SU-DHL-6 (cell line): ENCODE results near the gene VAT1.

Experiments used
- H2AFZ ChIP-seq: fragments of 200-600 bp; sonication (generic); 2 replicates; pipeline ENCODE4 v1.6.1; 2014; ENCODE audit warnings: low read depth, mild to moderate bottlenecking, moderate library complexity, mixed read lengths, antibody characterized with exemption, low read length; ENCODE audit not compliant: severe bottlenecking
- H3F3A ChIP-seq: fragments of 200-600 bp; shearing (Covaris generic); 2 replicates; pipeline ENCODE4 v1.6.0; 2016; ENCODE audit warnings: antibody characterized with exemption, mild to moderate bottlenecking; ENCODE audit not compliant: insufficient read depth
- H3K27ac ChIP-seq: fragments of 200-600 bp; sonication (generic); 2 replicates; pipeline ENCODE4 v1.5.1; 2016; ENCODE audit warnings: low read depth, mild to moderate bottlenecking, low read length, moderate library complexity, mixed read lengths
- H3K27me3 ChIP-seq: fragments of 200-600 bp; sonication (generic), shearing (Covaris generic); 2 replicates; pipeline ENCODE4 v1.6.0; 2014; ENCODE audit warnings: mild to moderate bottlenecking, low read length
- H3K36me3 ChIP-seq: fragments of 200-600 bp; sonication (generic); 2 replicates; pipeline ENCODE4 v1.6.1; 2014; ENCODE audit warnings: mild to moderate bottlenecking, low read length, mixed read lengths
- H3K4me2 ChIP-seq: fragments of 300-600, 200-600 bp; shearing (Covaris generic), sonication (generic); 2 replicates; pipeline ENCODE4 v1.6.0; 2014; ENCODE audit warnings: low read length, low read depth, mild to moderate bottlenecking; ENCODE audit not compliant: poor library complexity, severe bottlenecking
- H3K4me3 ChIP-seq: fragments of 200-600 bp; sonication (generic); 2 replicates; pipeline ENCODE4 v1.5.1; 2014; ENCODE audit warnings: antibody characterized with exemption, low read length, mild to moderate bottlenecking, mixed read lengths; ENCODE audit not compliant: insufficient read depth, poor library complexity, severe bottlenecking
- H3K79me2 ChIP-seq: fragments of 200-600 bp; sonication (generic); 2 replicates; pipeline ENCODE4 v1.6.1; 2014; ENCODE audit warnings: mild to moderate bottlenecking, low read length, moderate library complexity; ENCODE audit not compliant: insufficient read depth
- H3K9ac ChIP-seq: fragments of 200-600 bp; sonication (generic); 2 replicates; pipeline ENCODE4 v1.7.0; 2014; ENCODE audit warnings: mild to moderate bottlenecking, low read length
- H3K9me2 ChIP-seq: fragments of 200-600 bp; sonication (generic); replicated peaks from 2 replicates; pipeline ENCODE4 v1.6.1; 2014; ENCODE audit warnings: low read length; ENCODE audit not compliant: insufficient read depth
- H3K9me3 ChIP-seq: fragments of 200-600 bp; sonication (generic); 2 replicates; pipeline ENCODE4 v1.6.1; 2014; ENCODE audit warnings: low read length, mixed read lengths; ENCODE audit not compliant: insufficient read depth
- H4K20me1 ChIP-seq: fragments of 200-600 bp; sonication (generic); 2 replicates; pipeline ENCODE4 v1.6.1; 2014; ENCODE audit warnings: low read depth, mild to moderate bottlenecking, antibody characterized with exemption, low read length, moderate library complexity, mixed read lengths
- EZH2phosphoT487 ChIP-seq: fragments of 200-600 bp; sonication (generic), shearing (Covaris generic); conservative IDR thresholded peaks from 2 replicates; pipeline ENCODE4 v1.6.1; 2018; ENCODE audit warnings: mild to moderate bottlenecking, antibody characterized with exemption, low read length, moderate library complexity, mixed read lengths
- TF ChIP-seq, protein P1 (sequence below): fragments of 200-600 bp; sonication (generic); IDR thresholded peaks from one replicate; pipeline ENCODE4 v1.5.1; 2017; ENCODE audit warnings: antibody characterized with exemption, mild to moderate bottlenecking, low read length, moderate library complexity; ENCODE audit not compliant: insufficient read depth, poor library complexity, severe bottlenecking

The VAT1 gene

DNA sequence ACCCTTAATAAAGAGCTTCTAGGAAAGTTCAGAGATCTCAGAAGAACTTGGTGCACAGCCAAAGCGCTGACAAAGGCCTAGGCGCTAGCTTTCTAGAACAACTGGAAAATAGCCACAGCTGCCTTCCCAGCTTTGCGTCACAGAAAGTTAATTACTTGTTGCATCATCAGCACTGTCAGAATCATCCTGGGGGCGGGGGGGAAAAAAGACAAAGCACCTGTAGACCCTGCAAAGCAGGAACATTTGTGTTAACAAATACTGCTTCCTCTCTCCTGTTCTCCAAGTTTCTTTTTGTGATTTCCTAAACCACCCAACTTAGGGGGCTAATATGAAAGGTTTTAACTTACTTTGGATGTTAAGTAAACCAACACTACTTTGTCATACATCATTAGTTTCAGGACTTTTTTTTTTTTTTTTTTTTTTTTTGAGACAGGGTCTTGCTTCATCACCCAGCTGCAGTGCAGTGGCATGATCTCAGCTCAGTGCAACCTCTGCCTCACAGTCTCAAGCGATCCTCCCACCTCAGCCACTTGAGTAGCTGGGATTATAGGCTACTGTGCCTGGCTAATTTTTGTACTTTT is 53.1 kb downstream of the VAT1 start:
- Histone ChIP-seq H3K4me3 (no peak overlapping the region), H3K27me3 (no peaks in the 10 kb centered on the region), H4K20me1 (no peaks in the 10 kb centered on the region), H3K9me2 (no peaks in the 10 kb centered on the region), H3K79me2 (peaks cover 5% of the 10 kb centered on the region; the same call in 1 of the 2 replicates), H3K27ac (no peak overlapping the region), H3K4me2 (no peak overlapping the region), H2AFZ (no peak overlapping the region), H3K36me3 (no peaks in the 10 kb centered on the region), H3F3A (peaks cover 10% of the 10 kb centered on the region), H3K9ac (no peak overlapping the region), H3K9me3 (no peaks in the 10 kb centered on the region)
- TF ChIP-seq, protein P1, sequence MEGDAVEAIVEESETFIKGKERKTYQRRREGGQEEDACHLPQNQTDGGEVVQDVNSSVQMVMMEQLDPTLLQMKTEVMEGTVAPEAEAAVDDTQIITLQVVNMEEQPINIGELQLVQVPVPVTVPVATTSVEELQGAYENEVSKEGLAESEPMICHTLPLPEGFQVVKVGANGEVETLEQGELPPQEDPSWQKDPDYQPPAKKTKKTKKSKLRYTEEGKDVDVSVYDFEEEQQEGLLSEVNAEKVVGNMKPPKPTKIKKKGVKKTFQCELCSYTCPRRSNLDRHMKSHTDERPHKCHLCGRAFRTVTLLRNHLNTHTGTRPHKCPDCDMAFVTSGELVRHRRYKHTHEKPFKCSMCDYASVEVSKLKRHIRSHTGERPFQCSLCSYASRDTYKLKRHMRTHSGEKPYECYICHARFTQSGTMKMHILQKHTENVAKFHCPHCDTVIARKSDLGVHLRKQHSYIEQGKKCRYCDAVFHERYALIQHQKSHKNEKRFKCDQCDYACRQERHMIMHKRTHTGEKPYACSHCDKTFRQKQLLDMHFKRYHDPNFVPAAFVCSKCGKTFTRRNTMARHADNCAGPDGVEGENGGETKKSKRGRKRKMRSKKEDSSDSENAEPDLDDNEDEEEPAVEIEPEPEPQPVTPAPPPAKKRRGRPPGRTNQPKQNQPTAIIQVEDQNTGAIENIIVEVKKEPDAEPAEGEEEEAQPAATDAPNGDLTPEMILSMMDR = no peak
- no peak for TF ChIP-seq EZH2phosphoT487

DNA sequence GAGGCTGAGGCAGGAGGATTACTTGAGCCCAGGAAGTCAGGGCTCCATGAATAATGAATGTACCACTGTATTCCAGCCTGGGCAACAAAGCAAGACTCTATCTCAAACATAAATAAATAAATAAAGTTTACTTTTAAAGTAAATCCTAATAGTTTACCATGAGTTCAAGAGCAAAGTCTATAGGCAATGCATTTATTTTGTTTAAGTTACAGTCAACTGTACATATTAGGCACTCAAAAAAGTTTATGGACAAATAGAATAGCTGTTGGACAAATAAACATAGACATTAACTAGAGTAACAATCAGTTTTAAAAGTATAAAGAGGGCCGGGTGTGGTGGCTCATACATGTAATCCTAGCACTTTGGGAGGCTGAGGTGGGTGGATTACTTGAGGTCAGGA is 54.3 kb downstream of the VAT1 start:
- Histone ChIP-seq H3K9me2 (no peaks in the 10 kb centered on the region), H2AFZ (no peak overlapping the region), H3K27me3 (no peaks in the 10 kb centered on the region), H3K4me3 (no peak overlapping the region), H3K4me2 (no peak overlapping the region), H3K79me2 (peaks cover 12% of the 10 kb centered on the region; the same call in 1 of the 2 replicates), H3K9me3 (no peaks in the 10 kb centered on the region), H4K20me1 (no peaks in the 10 kb centered on the region), H3F3A (peaks cover 10% of the 10 kb centered on the region), H3K9ac (no peak overlapping the region), H3K27ac (no peak overlapping the region), H3K36me3 (no peaks in the 10 kb centered on the region)
- TF ChIP-seq EZH2phosphoT487 = no peak
- TF ChIP-seq, protein P1 = no peak
